Lung (tissue), 12 donors: ENCODE results near the gene CDH4. TPM values are rescaled to one million over a fixed set of nuclear protein-coding genes. Genes with fewer than 3 reads are reported as not detected.

ENCODE experiments used
- ATAC-seq: fragments of 200-7000 bp; cut with Tn5 transposase; one replicate; pipeline ENCODE4 v1.9.1; 2020; ENCODE audit warnings: moderate number of reproducible peaks; ENCODE audit not compliant: insufficient read depth, low FRiP score
- DNase-seq, 3 donors: peaks; one replicate each; pipeline ENCODE4 v3.0.0-alpha.2; 2013 to 2017
- H3K27ac ChIP-seq, 2 donors: one replicate each; pipeline ENCODE4 v1.5.1; 2013; ENCODE audit warnings: mild to moderate bottlenecking in 2 of 2, moderate library complexity in 2 of 2, control low read depth in 1 of 2, inconsistent platforms in 1 of 2, low read depth in 1 of 2, low read length in 1 of 2
- H3K27me3 ChIP-seq, 3 donors: one replicate each; pipeline ENCODE4 v1.5.1; 2013; ENCODE audit warnings: low read length in 2 of 3; ENCODE audit not compliant: control insufficient read depth in 3 of 3, insufficient read depth in 3 of 3
- H3K36me3 ChIP-seq, 4 donors: one replicate each; pipeline ENCODE4 v1.5.1; 2013; ENCODE audit warnings: low read length in 4 of 4, mild to moderate bottlenecking in 1 of 4, moderate library complexity in 1 of 4; ENCODE audit not compliant: control insufficient read depth in 4 of 4, insufficient read depth in 4 of 4
- H3K4me1 ChIP-seq, 5 donors: one replicate each; pipeline ENCODE4 v1.5.1; 2013; ENCODE audit warnings: low read length in 5 of 5, mild to moderate bottlenecking in 2 of 5, moderate library complexity in 1 of 5; ENCODE audit not compliant: control insufficient read depth in 5 of 5, insufficient read depth in 5 of 5
- H3K4me3 ChIP-seq: one replicate; pipeline ENCODE4 v1.5.1; 2013; ENCODE audit warnings: mild to moderate bottlenecking, control low read depth, moderate library complexity
- H3K9ac ChIP-seq, 2 donors: one replicate each; pipeline ENCODE4 v1.5.1; 2013; ENCODE audit warnings: low read length in 2 of 2, control low read depth in 1 of 2; ENCODE audit not compliant: insufficient read depth in 1 of 2
- H3K9me3 ChIP-seq, 4 donors: one replicate each; pipeline ENCODE4 v1.5.1; 2013; ENCODE audit warnings: low read length in 3 of 4, mild to moderate bottlenecking in 1 of 4, moderate library complexity in 1 of 4; ENCODE audit not compliant: control insufficient read depth in 4 of 4, insufficient read depth in 3 of 4
- CTCF ChIP-seq: IDR thresholded peaks from 2 replicates; pipeline ENCODE4 v1.5.1; 2012; ENCODE audit warnings: mild to moderate bottlenecking; ENCODE audit errors: control extremely low read depth, extremely low read depth
- WGBS, 2 donors: extraction: QIAGEN DNeasy Blood & Tissue Kit; methylation state at CpG; one replicate each; pipeline ENCODE4 v1.1.7; 2013; 5-methylcytosine and 5-hydroxymethylcytosine counted together
- polyA plus RNA-seq, 2 donors: library from polyadenylated mRNA; stranded (reverse); fragments of 200-250 nt; gene quantifications; one replicate each; pipeline ENCODE4 v1.2.1, GENCODE V29; 2013
- total RNA-seq, 2 donors: library from RNA; depleted of rRNA in 1 of 2; stranded (reverse); fragments of >200 nt in 1 of 2; gene quantifications; one replicate each; pipeline ENCODE4 v1.2.1, GENCODE V29; 2014 to 2021
- donor health status: control.
- donor health status: control.
- donor health status: Bipolar disorder and iron deficiency.
- donor health status: healthy.
- donor health status: DM: yes; HTN: yes; CAD: no.

The CDH4 gene
- total and polyA plus RNA-seq, 4 donors = 0.10 to 2.1 (median 0.34) TPM

- ATAC-seq (no peak), DNase-seq (no peak)
- no peak overlapping the region for H3K9ac ChIP-seq
- H3K9me3 ChIP-seq = peaks cover 0 to 7% (median 2%) of the 10 kb centered on the region in 4 donors
- TF ChIP-seq CTCF = no peak
- no peaks in the 10 kb centered on the region for H3K27me3 ChIP-seq
- no peaks in the 10 kb centered on the region for H3K36me3 ChIP-seq
- no peaks in the 10 kb centered on the region for H3K4me1 ChIP-seq
- H3K27ac ChIP-seq = no peak overlapping the region
- no peak overlapping the region for H3K4me3 ChIP-seq
- WGBS, 2 donors = 78 to 88% methylated on average over 25 of the region's 25 CpGs
These were observed 120.3 kb downstream of the CDH4 start for GRCh38 chr20:61372137-61373054.

- no peak for TF ChIP-seq CTCF
- no peaks in the 10 kb centered on the region for H3K27me3 ChIP-seq
These were observed 121.0 kb downstream of the CDH4 start for GRCh38 chr20:61373055-61373399.

GRCh38 chr20:61373956-61374545 lies 122.0 kb downstream of the CDH4 start:
- Histone ChIP-seq H3K9ac (no peak overlapping the region), H3K27me3 (no peaks in the 10 kb centered on the region), H3K36me3 (no peaks in the 10 kb centered on the region), H3K27ac (no peak overlapping the region), H3K4me3 (no peak overlapping the region), H3K9me3 (peaks cover 0 to 7% (median 2%) of the 10 kb centered on the region in 4 donors), H3K4me1 (no peaks in the 10 kb centered on the region)
- no peak for ATAC-seq
- 87 to 90% methylated on average over 19 of the region's 19 CpGs for WGBS, 2 donors
- no peak for TF ChIP-seq CTCF
- DNase-seq = no peak

More at GRCh38 chr20:61373055-61373399, 121.0 kb downstream of the CDH4 start:
- H3K9ac ChIP-seq = no peak overlapping the region
- no peak overlapping the region for H3K4me3 ChIP-seq
- H3K36me3 ChIP-seq = no peaks in the 10 kb centered on the region
- peaks cover 0 to 7% (median 2%) of the 10 kb centered on the region in 4 donors for H3K9me3 ChIP-seq
- no peak for DNase-seq
- 69 to 81% methylated on average over 10 of the region's 10 CpGs for WGBS, 2 donors
- H3K4me1 ChIP-seq = no peaks in the 10 kb centered on the region
- H3K27ac ChIP-seq = no peak overlapping the region
- no peak for ATAC-seq
